Hepatocyte (in vitro differentiated cells): ENCODE measurements around the gene ARMH4.

Source experiments
- EZH2 ChIP-seq: fragments of 200-600 bp; sonication (generic); IDR thresholded peaks from 2 replicates; pipeline ENCODE4 v1.6.1; 2016; ENCODE audit warnings: antibody characterized with exemption, mild to moderate bottlenecking, borderline replicate concordance
- EZH2phosphoT487 ChIP-seq: fragments of 200-600 bp; sonication (generic); IDR thresholded peaks from one replicate; pipeline ENCODE4 v1.6.1; 2018; ENCODE audit warnings: antibody characterized with exemption, mild to moderate bottlenecking, low read depth, moderate library complexity; ENCODE audit not compliant: unreplicated experiment, severe bottlenecking
- TF ChIP-seq, protein P1 (sequence below): fragments of 200-600 bp; sonication (generic); IDR thresholded peaks from 2 replicates; pipeline ENCODE4 v1.5.1; 2016; ENCODE audit warnings: antibody characterized with exemption, mild to moderate bottlenecking; ENCODE audit not compliant: poor library complexity

DNA sequence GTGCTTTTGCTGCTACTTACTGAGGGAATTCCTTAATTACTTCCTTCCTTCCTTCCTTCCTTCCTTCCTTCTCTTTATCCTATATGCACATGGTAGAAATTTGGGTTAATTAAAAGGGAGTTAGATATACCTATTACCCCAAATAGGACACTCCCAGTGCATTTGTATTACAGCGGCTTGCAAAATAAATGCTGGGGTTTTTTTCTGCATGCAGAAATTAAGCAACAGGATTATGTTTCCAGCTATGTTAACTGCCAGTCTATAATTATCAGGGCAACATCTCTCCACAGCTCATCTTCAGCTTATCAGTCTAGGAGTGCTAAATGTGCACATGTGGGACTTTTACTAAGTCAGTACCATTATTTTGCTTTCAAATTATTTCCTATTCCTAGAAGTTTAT lies 153.2 kb downstream of the ARMH4 start:
- TF ChIP-seq, protein P1, sequence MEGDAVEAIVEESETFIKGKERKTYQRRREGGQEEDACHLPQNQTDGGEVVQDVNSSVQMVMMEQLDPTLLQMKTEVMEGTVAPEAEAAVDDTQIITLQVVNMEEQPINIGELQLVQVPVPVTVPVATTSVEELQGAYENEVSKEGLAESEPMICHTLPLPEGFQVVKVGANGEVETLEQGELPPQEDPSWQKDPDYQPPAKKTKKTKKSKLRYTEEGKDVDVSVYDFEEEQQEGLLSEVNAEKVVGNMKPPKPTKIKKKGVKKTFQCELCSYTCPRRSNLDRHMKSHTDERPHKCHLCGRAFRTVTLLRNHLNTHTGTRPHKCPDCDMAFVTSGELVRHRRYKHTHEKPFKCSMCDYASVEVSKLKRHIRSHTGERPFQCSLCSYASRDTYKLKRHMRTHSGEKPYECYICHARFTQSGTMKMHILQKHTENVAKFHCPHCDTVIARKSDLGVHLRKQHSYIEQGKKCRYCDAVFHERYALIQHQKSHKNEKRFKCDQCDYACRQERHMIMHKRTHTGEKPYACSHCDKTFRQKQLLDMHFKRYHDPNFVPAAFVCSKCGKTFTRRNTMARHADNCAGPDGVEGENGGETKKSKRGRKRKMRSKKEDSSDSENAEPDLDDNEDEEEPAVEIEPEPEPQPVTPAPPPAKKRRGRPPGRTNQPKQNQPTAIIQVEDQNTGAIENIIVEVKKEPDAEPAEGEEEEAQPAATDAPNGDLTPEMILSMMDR, result no peak
- TF ChIP-seq EZH2 (no peak), EZH2phosphoT487 (no peak)
